Suprapubic skin (tissue), 4 donors: ENCODE measurements around the gene COL4A4. TPM values are rescaled to one million over a fixed set of nuclear protein-coding genes. Genes with fewer than 3 reads are reported as not detected.

Experiments
- DNase-seq, 2 donors: peaks; one replicate each; pipeline ENCODE4 v3.0.0-alpha.2; 2019; ENCODE audit warnings: low spot score in 2 of 2
- H3K27ac ChIP-seq: fragments of 200-600 bp; sonication (generic); one replicate; pipeline ENCODE4 v1.5.1; 2019
- H3K27me3 ChIP-seq: fragments of 200-600 bp; sonication (generic); one replicate; pipeline ENCODE4 v1.5.1; 2019
- H3K36me3 ChIP-seq: fragments of 200-600 bp; sonication (generic); one replicate; pipeline ENCODE4 v1.5.1; 2019
- H3K4me1 ChIP-seq: fragments of 200-600 bp; sonication (generic); one replicate; pipeline ENCODE4 v1.5.1; 2019
- H3K4me3 ChIP-seq: fragments of 200-600 bp; sonication (generic); one replicate; pipeline ENCODE4 v1.5.1; 2019; ENCODE audit warnings: mild to moderate bottlenecking
- H3K9me3 ChIP-seq: fragments of 200-600 bp; sonication (generic); one replicate; pipeline ENCODE4 v1.5.1; 2019
- EP300 ChIP-seq: sonication (generic); formaldehyde crosslinking; IDR thresholded peaks from one replicate; pipeline ENCODE4 v1.6.1; 2017; ENCODE audit warnings: antibody characterized with exemption
- POLR2A ChIP-seq, 2 donors: fragments of 450-650 bp; IDR thresholded peaks; one replicate each; pipeline ENCODE4 v1.6.1; 2017; ENCODE audit warnings: antibody characterized with exemption in 2 of 2, mild to moderate bottlenecking in 2 of 2, moderate library complexity in 2 of 2
- POLR2AphosphoS5 ChIP-seq, 3 donors: sonication (generic); formaldehyde crosslinking; IDR thresholded peaks; one replicate each; pipeline ENCODE4 v1.6.1; 2017; ENCODE audit warnings: antibody characterized with exemption in 3 of 3
- WGBS: methylation state at CpG from one replicate; pipeline ENCODE4 v1.1.5; 2018; 5-methylcytosine and 5-hydroxymethylcytosine counted together
- total RNA-seq, 4 donors: library from RNA; depleted of rRNA; stranded (reverse); fragments of >200 nt; gene quantifications; one replicate each; pipeline ENCODE4 v1.1.0, GENCODE V29; 2016
- TF ChIP-seq, protein P1 (sequence below), 2 donors: fragments of 200-600 bp in 1 of 2; fragments of 450-650 bp in 1 of 2; sonication (generic) in 1 of 2; IDR thresholded peaks; one replicate each; pipeline ENCODE4 v1.5.1; 2016 to 2019; ENCODE audit warnings: antibody characterized with exemption in 2 of 2, mild to moderate bottlenecking in 1 of 2, moderate library complexity in 1 of 2

The COL4A4 gene
- total RNA-seq, 4 donors from 2014 or later, result 0.16 to 0.25 (median 0.23) TPM

DNA sequence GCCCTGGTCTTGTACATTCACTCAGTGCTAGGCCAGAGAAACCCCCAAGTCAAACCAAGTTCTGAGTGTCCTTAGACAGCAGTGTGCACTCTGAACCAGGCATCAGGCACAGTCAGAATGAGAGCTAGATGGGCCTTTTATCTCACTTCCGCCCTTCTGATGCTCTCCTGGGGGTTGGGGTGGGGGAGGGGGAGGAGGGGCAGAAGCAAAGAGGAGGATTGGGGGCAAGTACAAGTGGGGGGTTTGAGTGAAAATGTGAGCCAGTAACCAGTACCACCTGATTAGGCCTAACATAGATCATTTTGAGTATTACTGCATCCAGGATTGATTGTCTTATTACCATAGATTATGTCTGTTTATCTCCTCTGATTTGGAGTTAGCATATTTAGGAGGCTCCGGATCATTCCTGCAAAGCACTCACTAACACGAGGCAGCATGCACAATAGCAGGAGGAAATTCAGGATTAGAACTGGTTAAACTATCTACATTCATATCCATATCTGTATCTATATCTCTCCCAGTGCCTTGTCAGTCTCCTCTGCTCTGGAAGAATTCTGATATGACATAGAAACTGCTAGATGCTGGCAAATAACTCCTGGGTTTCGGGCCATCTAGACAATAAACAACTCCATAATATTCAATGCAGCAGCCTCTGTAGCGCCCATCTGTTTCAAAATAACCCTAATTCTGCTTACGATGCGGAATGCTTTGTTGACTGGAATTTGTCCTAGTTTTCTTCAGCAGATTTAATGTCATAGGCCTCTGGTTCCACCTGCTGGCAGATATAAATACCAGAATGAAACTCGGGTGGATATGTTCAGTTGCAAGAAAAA lies 179.0 kb downstream of the COL4A4 start:
- H3K9me3 ChIP-seq, result no peaks in the 10 kb centered on the region
- TF ChIP-seq, protein P1, sequence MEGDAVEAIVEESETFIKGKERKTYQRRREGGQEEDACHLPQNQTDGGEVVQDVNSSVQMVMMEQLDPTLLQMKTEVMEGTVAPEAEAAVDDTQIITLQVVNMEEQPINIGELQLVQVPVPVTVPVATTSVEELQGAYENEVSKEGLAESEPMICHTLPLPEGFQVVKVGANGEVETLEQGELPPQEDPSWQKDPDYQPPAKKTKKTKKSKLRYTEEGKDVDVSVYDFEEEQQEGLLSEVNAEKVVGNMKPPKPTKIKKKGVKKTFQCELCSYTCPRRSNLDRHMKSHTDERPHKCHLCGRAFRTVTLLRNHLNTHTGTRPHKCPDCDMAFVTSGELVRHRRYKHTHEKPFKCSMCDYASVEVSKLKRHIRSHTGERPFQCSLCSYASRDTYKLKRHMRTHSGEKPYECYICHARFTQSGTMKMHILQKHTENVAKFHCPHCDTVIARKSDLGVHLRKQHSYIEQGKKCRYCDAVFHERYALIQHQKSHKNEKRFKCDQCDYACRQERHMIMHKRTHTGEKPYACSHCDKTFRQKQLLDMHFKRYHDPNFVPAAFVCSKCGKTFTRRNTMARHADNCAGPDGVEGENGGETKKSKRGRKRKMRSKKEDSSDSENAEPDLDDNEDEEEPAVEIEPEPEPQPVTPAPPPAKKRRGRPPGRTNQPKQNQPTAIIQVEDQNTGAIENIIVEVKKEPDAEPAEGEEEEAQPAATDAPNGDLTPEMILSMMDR (IDR thresholded peaks at IDR 0.05), result peak; percentile 63 to 67
- no peak for TF ChIP-seq POLR2AphosphoS5 (IDR thresholded peaks at IDR 0.05)
- WGBS, result 20% methylated on average over 8 of the region's 8 CpGs
- H3K4me1 ChIP-seq, result peaks cover 16% of the 10 kb centered on the region
- no peak overlapping the region for H3K4me3 ChIP-seq
- no peak for DNase-seq
- no peaks in the 10 kb centered on the region for H3K27me3 ChIP-seq
- peak overlapping the region; percentile 39 for H3K27ac ChIP-seq
- no peaks in the 10 kb centered on the region for H3K36me3 ChIP-seq

- DNase-seq, result no peak
- no peaks in the 10 kb centered on the region for H3K9me3 ChIP-seq
- H3K27ac ChIP-seq, result peak overlapping the region; percentile 39
- H3K36me3 ChIP-seq, result no peaks in the 10 kb centered on the region
- peaks cover 16% of the 10 kb centered on the region for H3K4me1 ChIP-seq
- 80% methylated on average over 11 of the region's 12 CpGs for WGBS
- H3K27me3 ChIP-seq, result no peaks in the 10 kb centered on the region
- TF ChIP-seq POLR2AphosphoS5 (IDR thresholded peaks at IDR 0.05) (no peak), EP300 (no peak)
- TF ChIP-seq, protein P1 (IDR thresholded peaks at IDR 0.05), result no peak
- H3K4me3 ChIP-seq, result no peak overlapping the region
Observed at GRCh38 chr2:226983895-226984749, 179.9 kb downstream of the COL4A4 start.

GRCh38 chr2:226981791-226982326 lies 182.1 kb downstream of the COL4A4 start:
- peaks cover 30% of the 10 kb centered on the region for H3K4me1 ChIP-seq
- H3K27ac ChIP-seq, result no peak overlapping the region
- WGBS, result 64% methylated on average over 3 of the region's 3 CpGs
- no peaks in the 10 kb centered on the region for H3K36me3 ChIP-seq
- no peak overlapping the region for H3K4me3 ChIP-seq
- H3K27me3 ChIP-seq, result no peaks in the 10 kb centered on the region
- H3K9me3 ChIP-seq, result no peaks in the 10 kb centered on the region
- TF ChIP-seq, protein P1 (IDR thresholded peaks at IDR 0.05), result no peak
- TF ChIP-seq EP300 (no peak), POLR2AphosphoS5 (IDR thresholded peaks at IDR 0.05) (no peak), POLR2A (IDR thresholded peaks at IDR 0.05) (no peak)
- DNase-seq, result no peak

GRCh38 chr2:226979004-226979403 lies 185.0 kb downstream of the COL4A4 start:
- H3K36me3 ChIP-seq, result no peaks in the 10 kb centered on the region
- no peaks in the 10 kb centered on the region for H3K27me3 ChIP-seq
- 81% methylated on average over 4 of the region's 4 CpGs for WGBS
- TF ChIP-seq EP300 (no peak), POLR2AphosphoS5 (IDR thresholded peaks at IDR 0.05) (no peak), POLR2A (IDR thresholded peaks at IDR 0.05) (no peak)
- TF ChIP-seq, protein P1 (IDR thresholded peaks at IDR 0.05), result no peak
- no peak overlapping the region for H3K4me3 ChIP-seq
- peaks cover 17% of the 10 kb centered on the region for H3K4me1 ChIP-seq
- no peak overlapping the region for H3K27ac ChIP-seq
- no peak for DNase-seq
- H3K9me3 ChIP-seq, result no peaks in the 10 kb centered on the region

DNA sequence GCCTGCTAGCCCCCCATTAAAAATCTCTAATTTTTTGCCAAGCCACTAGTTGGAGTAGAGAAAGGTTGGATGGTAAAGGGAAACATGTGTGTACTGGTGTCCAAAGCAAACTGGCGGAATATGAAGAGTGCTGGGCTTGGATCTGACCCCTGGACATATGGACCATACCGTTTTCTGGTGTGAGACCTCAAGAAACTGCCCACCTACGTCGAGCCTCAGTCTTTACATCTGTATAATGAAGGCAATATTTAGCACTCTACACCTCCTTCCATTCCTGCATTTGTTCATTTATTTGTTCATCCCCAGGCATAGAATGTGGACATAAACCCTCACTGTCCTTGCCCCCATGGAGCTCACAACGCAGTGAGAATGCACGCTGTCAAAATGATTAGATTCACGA lies 185.7 kb downstream of the COL4A4 start:
- DNase-seq, result no peak
- WGBS, result 94% methylated on average over 7 of the region's 7 CpGs
- Histone ChIP-seq H3K36me3 (no peaks in the 10 kb centered on the region), H3K27me3 (no peaks in the 10 kb centered on the region), H3K4me3 (no peak overlapping the region), H3K27ac (no peak overlapping the region), H3K4me1 (peaks cover 15% of the 10 kb centered on the region), H3K9me3 (no peaks in the 10 kb centered on the region)
- TF ChIP-seq, protein P1 (IDR thresholded peaks at IDR 0.05), result no peak
- TF ChIP-seq POLR2A (IDR thresholded peaks at IDR 0.05), result no peak
- TF ChIP-seq POLR2AphosphoS5 (IDR thresholded peaks at IDR 0.05), result no peak
- no peak for TF ChIP-seq EP300
